Middle frontal gyrus (tissue), 1 donor: ENCODE results near the gene THUMPD1.
"Not testable (repeated sequence)": the region's sequence is repeated elsewhere in the genome, so short reads cannot be mapped to it uniquely, and the experiment has no call there.

Experiments used
- DNase-seq: peaks from one replicate; pipeline ENCODE4 v3.0.0-alpha.2; 2015; ENCODE audit warnings: low spot score; ENCODE audit errors: extremely low spot score

THUMPD1 gene

GRCh38 chr16:20695024-20695423 is 46.6 kb downstream of the THUMPD1 start:
- no peak for DNase-seq

GRCh38 chr16:20694096-20694495 is 47.5 kb downstream of the THUMPD1 start:
- DNase-seq: not testable (repeated sequence)

- no peak for DNase-seq
Observed at GRCh38 chr16:20689668-20690067, 52.0 kb downstream of the THUMPD1 start.

DNA sequence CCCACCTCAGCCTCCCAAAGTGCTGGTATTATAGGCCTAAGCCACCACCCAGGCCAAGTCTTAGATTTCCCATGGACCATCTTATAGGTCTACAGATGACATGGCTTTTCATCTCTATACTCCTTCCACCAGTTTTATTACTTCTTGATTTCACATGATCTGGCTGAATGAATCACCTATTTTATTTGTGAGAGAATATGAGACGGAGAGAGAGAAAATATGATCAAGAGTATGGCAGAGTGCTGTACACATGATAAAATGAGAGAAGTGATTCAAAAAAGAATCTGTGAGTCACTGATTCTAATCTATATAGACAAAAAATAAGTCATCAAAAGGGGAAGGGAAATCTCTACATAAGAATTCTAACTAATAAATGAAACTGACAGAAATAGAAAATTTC is 57.8 kb downstream of the THUMPD1 start:
- DNase-seq: no peak
